ENCODE measurements around the gene GAGE10. TPM values are rescaled to one million over a fixed set of nuclear protein-coding genes. Genes with fewer than 3 reads are reported as not detected.

Gene GAGE10
- total and polyA plus RNA-seq, 2 experiments from 2014 or later: not detected

GRCh38 chrX:49268702-49269009 lies 34.8 kb upstream of the GAGE10 start:
- Histone ChIP-seq H3K79me2 (replicated peaks; ENCODE audit: insufficient read depth) (peaks cover 29% of the 10 kb centered on the region), H3K27me3 (ENCODE audit: insufficient read depth) (no peaks in the 10 kb centered on the region), H3K9me2 (ENCODE audit: insufficient read depth) (no peaks in the 10 kb centered on the region), H3F3A (replicated peaks; ENCODE audit: low read depth) (no peaks in the 10 kb centered on the region), H3K4me2 (peak overlapping the region; percentile 79), H2AFZ (no peak overlapping the region), H4K20me1 (replicated peaks; ENCODE audit: insufficient read depth) (no peaks in the 10 kb centered on the region; the same call in 1 of the 2 replicates), H3K4me3 (peak overlapping the region; percentile 58), H3K36me3 (ENCODE audit: insufficient read depth) (no peaks in the 10 kb centered on the region), H3K27ac (ENCODE audit: low read depth) (peak overlapping the region; percentile 87), H3K4me1 (ENCODE audit: insufficient read depth) (peaks cover 3% of the 10 kb centered on the region; the same call in 1 of the 2 replicates)
- TF ChIP-seq NANOG (IDR thresholded peaks at IDR 0.05; ENCODE audit: borderline replicate concordance) (no peak), ETS1 (IDR thresholded peaks at IDR 0.05) (no peak), ZNF114 (CRISPR knock-in tag; IDR thresholded peaks at IDR 0.05) (no peak), POLR2AphosphoS5 (IDR thresholded peaks at IDR 0.05; ENCODE audit: low read depth) (no peak), JUNB (IDR thresholded peaks at IDR 0.05; ENCODE audit: unreplicated experiment) (no peak), CREB1 (CRISPR knock-in tag; IDR thresholded peaks at IDR 0.05; ENCODE audit: low read depth) (no peak), STAT1 (IDR thresholded peaks at IDR 0.05; ENCODE audit: unreplicated experiment) (no peak), EZH2phosphoT487 (IDR thresholded peaks at IDR 0.05; ENCODE audit: unreplicated experiment) (no peak), CTCF (conservative IDR thresholded peaks at IDR 0.05; ENCODE audit: low read depth in 2 of 2) (no peak), ZNF462 (CRISPR knock-in tag; IDR thresholded peaks at IDR 0.05) (no peak)
- peaks cover 20% of the 10 kb centered on the region; the same call in 2 of the 3 replicates for H3K36me3 Mint-ChIP-seq (ENCODE audit: low read depth)
- H3K4me1 Mint-ChIP-seq: peaks cover 28% of the 10 kb centered on the region
- H3K4me3 Mint-ChIP-seq: peak overlapping the region; percentile 96
- no peak for ATAC-seq
- H3K27me3 Mint-ChIP-seq (ENCODE audit: insufficient read depth, low read depth, poor library complexity): peaks cover 7% of the 10 kb centered on the region
- no peaks in the 10 kb centered on the region; the same call in 1 of the 3 replicates for H3K9me3 Mint-ChIP-seq
- H3K27ac Mint-ChIP-seq: peak overlapping the region; percentile 96
- no peak for DNase-seq (ENCODE audit: low spot score)

All from GM23338 (cell line).